GM19395 (cell line): Measurements from ENCODE around the gene NANP.
"Not testable (repeated sequence)": the region's sequence is repeated elsewhere in the genome, so short reads cannot be mapped to it uniquely, and the experiment has no call there.

ENCODE experiments used
- ATAC-seq: cut with Tn5 transposase; IDR thresholded peaks from one replicate; pipeline ENCODE4 v1.9.1; 2021; ENCODE audit warnings: mild to moderate bottlenecking, moderate library complexity; ENCODE audit not compliant: unreplicated experiment

Gene NANP, protein sequence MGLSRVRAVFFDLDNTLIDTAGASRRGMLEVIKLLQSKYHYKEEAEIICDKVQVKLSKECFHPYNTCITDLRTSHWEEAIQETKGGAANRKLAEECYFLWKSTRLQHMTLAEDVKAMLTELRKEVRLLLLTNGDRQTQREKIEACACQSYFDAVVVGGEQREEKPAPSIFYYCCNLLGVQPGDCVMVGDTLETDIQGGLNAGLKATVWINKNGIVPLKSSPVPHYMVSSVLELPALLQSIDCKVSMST

DNA sequence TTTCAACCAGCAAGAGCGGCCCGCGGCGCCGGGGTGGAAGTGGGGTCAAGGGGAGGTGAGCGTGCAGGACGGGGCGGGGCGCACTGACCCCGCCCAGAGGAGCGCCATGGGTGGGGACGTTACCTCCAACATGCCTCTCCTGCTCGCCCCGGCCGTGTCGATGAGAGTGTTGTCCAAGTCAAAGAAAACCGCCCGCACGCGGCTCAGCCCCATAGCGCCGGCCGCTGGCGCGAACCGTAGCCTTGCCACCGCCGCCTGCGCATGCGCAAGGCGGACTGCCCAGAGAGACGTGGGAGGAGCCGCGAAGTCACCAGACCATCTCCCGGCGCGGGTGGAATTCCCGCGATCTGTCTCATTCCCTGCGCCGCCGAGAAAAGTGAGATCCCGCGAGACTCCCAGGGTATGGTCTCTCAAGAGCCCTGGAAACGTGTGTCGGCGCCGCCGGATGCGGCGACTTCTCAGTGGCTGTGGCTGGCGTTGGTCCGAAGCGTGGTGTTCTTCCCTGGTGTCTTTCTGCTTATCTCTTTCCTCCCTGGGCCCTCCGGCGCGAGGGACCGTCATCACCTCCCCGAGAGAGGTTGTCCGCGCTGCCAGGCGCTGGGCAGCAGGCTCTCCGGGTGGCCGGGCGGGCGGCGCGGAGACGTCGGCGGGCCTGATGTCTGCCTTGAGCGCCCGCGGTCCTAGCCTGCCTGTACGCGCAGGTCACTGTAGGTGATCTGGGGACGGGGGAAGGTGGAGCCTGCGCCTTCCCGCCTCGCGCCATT, at the start of gene NANP:
NANP (minus strand) TSS at position 279 of the 764 bp plus-strand sequence; CDS start at position 213, 66 bp downstream.
- peak; percentile 86 for ATAC-seq

DNA sequence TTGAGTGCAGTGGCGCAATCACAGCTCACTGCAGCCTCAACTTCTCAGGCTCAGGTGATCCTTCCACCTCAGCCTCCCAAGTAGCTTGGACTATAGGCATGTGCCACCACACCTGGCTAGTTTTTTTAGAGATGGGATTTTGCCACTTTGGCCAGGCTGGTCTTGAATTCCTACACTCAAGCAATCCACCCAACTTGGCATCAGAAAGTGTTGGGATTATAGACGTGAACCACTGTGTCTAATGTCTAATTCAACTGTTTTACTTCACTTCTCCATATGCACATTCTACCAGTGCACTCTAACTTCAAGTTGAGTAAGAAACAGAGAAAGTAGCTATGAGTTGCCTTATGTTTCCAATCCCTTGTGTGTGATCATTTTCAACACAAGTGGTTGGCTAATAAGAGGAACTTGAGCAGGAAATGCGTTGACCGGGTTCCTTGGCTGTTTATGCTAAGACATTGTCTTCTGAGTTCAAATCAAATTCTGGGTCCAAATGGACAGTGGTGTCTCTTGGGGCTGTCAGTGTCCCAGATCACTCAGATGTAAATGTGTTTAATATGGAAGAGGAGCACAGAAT, 48.9 kb upstream of the NANP start:
- ATAC-seq, result no peak

DNA sequence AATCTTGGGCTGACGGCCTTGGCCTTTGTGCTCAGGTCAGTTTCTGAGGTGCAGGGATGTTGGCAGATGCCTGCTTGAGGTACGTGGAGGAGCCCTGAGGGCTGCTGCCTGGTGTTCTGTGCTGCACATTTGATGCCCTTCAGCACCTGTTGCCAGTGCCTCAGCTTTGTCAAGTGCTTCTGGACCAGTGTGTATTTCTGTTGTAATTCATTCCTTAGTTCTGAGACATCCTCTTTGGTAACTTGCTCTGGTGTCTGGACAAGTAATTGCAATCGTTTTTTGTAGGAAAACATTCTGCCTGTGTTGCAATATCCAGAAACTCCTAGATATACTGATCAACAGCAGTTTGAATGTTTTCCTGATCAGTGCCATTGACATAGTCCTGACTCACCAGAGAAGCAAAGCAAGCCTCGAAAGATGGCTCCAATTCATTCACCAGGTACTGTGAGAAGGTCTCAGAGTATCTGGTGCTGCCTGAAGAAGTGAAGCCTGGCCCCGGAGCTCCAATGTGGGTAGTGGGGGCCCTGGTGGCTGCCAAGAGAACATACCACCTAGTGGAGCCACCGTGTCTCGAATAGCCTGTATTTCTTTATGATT, 46.1 kb upstream of the NANP start:
- no peak for ATAC-seq

DNA sequence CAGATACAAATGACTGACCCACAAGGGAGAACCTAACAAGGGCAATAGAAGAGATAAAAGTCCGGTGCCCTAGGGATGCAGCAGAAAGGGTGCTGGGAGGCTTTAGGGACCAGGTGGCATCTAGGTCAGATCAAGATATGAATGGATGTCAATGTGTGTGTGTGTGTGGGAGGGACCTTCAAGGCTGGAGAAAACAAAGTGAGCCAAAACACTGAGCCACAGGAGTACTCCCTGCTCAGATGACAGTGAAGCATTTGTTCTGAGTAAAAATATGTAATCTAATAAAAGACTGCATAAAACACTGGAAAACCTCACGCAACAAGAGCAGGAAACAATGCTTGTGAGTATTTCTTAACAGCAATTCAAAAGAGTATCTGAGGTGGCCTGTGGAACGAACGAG, 44.6 kb upstream of the NANP start:
- no peak for ATAC-seq

DNA sequence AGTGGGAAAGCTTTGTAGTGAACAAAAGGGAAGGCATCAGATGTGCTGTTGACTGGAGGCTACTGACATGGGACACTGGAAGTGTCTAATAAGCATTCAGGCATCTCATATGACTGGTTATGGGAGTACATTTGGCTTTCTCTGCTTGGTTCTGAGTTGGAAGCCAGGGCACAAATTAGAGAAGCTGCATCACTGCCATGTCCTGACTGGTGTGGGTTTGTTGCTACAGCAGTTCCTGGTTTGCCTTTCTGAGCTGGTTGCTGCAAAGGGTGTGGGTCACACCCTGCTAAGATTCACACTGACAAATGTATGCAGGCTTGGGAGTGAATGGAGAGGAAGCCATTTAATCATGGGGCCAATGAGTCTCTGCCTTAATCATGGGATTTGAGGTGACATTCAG, 36.2 kb upstream of the NANP start:
- no peak for ATAC-seq

DNA sequence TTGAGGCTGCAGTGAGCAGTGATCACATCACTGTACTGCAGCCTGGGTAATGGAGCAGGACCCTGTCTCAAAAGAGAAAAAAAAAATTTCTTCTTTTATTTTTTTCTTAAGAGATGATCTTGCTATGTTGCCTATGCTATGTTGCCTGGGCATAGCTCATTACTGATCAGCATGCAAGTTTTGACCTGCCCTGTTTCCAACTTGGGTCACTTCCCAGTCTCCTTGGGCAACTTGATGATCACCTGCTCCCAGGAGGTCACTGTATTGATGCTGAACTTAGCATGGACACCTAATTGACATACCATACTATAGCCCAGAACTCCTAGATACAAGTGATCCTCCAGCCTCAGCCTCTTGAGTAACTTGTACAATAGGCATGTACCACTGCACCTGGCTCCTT, 30.7 kb upstream of the NANP start:
- no peak for ATAC-seq

DNA sequence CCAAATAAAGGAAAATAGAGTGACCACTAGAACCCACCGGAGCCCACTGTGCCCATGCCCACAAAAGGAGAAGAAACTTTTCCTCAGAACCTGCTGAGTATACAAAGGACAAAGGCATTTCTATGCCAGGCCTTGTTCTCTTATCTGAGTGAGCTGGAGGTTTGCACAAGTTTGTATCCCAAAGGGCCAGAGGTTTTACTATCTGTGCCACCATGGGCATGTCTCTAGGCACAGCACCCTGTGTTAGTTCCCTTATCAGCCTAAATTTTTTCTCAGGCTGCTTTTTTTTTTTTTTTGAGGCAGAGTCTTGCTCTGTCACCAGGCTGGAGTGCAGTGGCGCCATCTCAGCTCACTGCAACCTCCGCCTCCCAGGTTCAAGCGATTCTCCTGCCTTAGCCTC, 29.1 kb upstream of the NANP start:
- ATAC-seq, result not testable (repeated sequence)

DNA sequence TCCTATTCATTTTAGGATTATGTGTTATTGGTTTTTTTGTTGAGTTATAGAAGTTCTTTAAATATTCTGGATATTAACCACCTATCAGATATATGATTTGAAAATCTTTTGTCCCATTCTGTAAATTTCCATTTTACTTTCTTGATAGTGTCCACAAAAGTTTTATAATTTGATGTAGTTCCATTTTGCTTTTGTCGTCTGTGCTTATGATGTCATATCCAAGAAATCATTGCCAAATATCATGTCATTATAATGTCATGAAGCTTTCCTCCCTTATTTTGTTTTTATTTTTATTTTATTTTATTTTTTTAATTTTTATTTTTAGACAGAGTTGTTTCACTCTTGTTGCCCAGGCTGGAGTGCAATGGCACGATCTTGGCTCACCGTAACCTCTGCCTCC, 21.0 kb upstream of the NANP start:
- no peak for ATAC-seq

DNA sequence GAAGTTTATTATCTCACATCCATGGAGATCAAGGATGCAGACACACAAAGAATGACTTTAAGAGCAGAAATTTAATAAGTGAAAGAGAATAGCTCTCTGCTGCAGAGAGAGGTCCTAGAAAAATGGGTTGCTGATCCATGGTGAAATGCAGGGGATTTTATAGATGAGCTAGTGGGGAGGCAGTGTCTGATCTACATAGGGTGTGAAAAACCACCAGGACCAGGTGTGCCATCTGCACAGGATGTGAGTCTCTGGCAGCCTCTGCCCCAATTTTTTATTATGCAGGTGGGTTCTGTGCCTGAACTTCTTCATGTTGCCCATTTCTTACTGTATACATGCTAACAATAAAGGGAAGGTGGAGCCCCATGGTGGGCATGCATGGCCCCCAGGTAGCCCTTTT, 19.9 kb upstream of the NANP start:
- no peak for ATAC-seq

DNA sequence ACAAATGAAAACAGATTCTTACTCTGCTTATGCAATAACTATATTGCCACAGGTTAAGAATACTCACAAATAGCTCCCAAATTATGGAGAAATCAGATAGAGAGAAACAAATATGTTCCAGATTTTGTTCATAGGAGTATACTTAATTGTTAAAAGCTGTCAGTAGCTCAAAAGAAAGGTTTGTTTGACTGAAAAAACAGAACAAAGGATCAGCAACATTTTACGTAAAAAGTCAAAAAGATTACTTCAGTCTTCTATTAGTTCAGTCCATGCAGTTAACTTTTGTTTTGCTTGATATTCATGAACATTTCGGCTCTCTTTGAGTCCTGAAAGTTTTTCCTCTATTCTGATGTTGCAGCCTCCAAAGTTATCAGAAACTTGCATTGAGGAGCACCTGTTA, 13.4 kb upstream of the NANP start:
- ATAC-seq, result no peak

DNA sequence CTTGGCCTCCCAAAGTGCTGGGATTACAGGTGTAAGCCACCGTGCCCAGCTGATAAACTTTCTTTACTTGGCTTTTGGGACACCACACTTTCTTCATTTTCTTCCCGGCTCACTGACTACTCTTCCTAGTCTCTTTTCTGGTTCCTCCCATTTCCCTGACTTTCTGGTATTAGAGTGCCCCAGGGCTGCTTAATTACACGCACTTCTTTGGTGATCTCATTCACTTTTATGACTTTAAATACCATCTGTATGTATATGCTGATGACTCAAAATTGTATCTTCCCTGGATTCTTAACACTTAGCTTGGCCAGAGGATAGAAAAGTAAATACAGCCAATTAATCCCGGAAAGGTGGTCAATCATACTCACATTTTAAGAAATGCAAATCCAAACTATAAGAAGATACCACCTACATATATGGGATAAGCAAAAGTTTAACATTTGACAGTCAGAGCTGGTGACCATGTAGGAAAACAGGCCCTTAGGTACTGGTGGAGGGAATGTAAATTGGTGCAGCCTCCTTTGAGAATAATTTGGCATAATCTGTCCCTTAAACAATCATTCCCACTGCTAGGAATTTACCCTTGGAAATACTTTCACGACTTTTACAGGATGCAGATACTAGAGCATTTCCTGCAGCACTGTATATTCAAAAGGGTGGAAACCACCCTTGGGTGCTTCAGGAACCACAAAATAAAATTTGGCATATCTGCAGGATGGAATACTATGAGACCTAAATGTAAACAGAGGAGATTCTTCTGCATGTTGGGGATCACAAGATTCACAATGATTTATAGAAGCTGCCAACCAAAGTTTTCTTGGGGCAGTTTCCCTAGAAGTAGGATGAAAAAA, 9.4 kb upstream of the NANP start:
- ATAC-seq, result no peak

DNA sequence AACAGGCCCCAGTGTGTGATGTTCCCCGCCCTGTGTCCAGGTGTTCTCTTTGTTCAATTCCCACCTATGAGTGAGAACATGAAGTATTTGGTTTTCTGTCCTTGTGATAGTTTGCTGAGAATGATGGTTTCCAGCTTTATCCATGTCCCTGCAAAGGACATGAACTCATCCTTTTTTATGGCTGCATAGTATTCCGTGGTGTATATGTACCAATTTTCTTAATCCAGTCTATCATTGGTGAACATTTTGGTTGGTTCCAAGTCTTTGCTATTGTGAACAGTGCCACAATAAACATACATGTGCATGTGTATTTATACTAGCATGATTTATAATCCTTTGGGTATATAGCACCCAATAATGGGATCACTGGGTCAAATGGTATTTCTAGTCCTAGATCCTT, 6.8 kb upstream of the NANP start:
- ATAC-seq, result not testable (repeated sequence)

DNA sequence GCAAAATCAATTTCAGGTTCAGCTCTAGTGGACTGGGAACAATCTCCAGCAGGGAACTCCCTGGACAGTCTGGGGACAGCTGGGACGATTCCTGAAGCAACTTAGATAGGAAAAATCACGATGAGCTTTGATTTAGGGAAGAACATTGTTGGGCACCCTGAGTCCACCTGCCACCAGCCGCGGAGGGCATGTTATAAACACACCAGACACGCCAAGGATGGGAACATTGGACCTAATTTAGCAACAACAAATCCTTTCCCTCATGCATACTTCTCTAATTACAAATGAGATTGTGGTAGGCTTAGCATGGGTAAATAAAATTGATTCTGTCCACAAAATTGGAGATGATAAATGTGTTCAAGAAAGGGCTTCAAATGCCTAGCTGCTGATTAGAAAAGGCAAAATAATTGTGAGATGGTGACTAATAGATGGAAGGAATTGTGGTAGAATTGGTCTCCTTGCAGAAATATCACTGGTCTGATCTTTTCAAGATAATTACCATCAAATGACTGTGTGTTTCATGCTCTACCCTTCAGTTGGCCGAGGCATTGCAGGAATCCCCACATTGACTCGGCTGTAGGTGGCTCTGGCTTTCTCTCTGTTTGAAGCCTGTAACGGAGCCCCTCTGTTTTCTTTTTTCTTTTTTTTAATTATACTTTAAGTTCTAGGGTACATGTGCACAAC, 6.1 kb upstream of the NANP start:
- no peak for ATAC-seq

DNA sequence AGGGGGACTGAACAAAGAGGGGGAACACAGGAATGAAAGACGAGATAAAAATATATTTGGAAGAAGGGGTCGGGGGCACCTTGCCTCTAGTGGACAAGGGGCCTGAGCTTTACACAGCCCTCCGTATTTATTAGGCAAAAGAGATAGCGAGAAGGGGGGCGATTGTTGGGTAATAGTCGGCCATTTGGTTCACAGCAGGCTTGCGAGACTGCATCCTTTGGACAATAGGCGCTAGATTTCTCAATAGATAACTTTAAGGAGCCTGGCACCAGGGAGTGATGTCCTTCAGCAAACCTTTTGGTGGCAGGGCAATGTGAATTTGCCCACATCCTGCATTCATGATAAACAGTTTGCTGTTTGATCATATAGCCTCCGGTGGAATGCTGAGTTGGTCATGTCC, 3.0 kb upstream of the NANP start:
- no peak for ATAC-seq

DNA sequence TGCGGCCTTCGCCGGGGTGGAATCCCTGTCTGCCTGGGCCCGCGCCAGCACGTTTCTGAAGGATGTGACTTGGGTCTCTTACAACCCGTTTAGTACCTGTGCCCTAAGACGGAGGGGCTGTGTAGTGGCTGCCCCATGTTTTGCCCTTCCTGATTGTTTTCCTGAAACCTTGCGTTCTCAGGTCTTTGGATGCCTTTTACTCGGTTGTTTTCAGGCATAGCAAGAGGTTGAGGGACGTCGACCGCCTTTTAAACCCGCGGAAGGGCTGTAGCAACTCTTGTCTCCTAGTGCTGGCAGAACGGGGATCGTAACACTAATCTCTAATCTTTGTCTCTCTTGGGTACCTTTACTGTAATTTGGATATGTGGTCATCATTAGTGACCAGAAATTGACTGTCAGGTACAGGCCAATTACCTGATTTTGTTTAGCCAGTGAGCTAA, 706 bp upstream of the NANP start:
- no peak for ATAC-seq

DNA sequence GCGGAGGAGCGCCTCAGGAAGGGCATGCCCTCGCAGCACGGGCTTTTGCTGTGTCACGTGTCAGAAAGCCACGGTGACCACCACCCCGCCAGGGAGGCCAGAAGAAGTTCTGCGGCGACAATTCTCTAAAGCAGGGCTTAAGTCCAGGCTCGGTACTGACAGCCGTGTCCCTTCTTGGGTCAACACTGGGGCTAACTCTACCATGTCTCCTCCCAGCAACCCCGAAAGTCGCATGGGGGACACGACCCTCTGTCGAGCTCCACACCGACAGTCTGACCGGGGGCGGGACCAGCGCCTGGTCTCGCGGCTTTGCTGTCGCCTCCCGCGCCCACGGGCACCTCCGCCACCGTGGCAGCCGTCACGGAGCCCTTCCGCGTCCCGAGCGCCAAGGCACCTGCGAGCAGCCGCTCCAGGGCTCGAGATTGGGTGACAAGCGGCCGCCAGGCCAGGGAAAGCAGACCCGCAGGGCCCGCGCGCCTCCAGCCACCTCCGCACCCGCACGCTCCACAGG, 534 bp downstream of the NANP start:
- ATAC-seq, result peak; percentile 20

DNA sequence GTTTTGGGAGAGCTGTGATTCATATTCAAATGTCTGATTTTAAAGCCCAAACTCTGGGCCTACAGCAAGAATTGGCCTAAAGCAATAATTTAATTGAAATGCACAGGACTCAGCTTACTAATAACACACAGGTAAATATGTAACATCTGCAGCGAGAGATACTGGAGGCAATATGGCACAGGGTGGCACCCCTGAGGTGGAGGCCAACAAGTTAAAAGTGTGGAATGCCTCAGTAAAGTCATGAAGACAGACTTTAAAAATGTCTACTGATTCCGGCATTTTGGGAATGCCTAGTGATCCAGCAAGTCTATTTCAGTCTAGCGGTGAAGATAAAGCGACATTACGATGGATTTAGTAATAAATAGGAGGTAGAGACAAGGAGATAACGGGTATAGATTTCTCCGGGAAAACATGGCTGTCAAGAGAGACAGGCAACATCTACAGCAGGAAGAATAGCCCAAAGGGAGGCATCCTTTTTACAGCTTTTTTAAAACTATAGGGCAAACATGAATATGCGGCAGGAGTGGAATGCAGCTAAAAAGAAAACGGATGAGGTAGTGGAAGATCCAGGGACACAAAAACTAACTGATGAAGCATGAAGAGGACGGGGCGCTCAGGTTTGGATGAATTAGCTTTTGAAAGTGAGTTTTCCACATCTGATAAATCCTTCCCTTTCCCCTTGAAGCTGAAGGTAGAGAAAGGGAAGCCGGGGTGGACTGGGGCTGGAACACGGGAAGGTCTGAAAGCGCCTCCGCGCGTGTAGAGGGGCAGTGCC, 1.2 kb downstream of the NANP start:
- no peak for ATAC-seq

DNA sequence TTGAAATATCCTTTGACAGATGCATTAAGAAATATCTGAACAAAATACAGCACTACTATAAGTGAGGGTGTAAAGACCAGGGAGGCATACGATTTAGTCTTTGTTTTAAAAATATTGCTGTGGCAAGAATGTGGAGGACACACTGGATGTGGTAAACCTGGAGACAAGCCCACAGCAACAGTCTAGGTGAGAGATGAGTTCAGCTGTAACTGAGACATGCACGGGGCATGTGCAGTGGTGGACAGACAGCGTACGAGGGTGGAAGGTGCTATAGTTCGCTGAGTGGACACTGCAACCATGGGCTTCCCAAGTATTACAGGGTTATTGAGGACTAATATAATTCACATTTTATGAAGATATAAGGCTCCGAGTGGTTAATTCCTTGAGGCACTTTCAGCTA, 1.8 kb downstream of the NANP start:
- no peak for ATAC-seq

DNA sequence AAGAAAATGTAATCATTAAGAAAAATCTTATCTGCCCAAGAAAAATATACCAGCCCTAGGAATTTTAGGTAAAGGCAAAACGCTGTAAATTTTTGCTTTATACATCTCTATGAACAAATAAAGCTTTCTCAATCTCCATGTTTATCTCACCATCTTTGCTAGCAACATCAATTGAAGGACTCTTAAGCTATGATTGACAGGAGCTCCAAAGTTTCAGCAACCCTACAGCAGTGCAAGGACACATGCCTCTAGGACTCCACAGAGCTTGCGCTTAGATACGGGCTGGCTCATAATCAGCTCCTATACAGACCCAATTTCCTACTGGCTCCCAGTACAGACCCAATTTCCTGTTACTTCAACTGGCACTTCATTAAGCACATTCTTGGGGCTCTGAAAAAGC, 4.3 kb downstream of the NANP start:
- no peak for ATAC-seq
